Measurements from ENCODE around the gene ALDH1L2.
"Not testable (repeated sequence)": the region's sequence is repeated elsewhere in the genome, so short reads cannot be mapped to it uniquely, and the experiment has no call there.

ALDH1L2 gene

GRCh38 chr12:105030820-105031807 is 53.1 kb downstream of the ALDH1L2 start:
- DNase-seq = no peak

GRCh38 chr12:105026411-105026810 is 57.8 kb downstream of the ALDH1L2 start:
- no peak for DNase-seq

GRCh38 chr12:105025890-105026289 is 58.4 kb downstream of the ALDH1L2 start:
- DNase-seq = no peak

GRCh38 chr12:105024928-105025327 is 59.3 kb downstream of the ALDH1L2 start:
- DNase-seq = no peak

GRCh38 chr12:105020241-105020962 is 63.9 kb downstream of the ALDH1L2 start:
- DNase-seq = no peak

GRCh38 chr12:105018776-105019175 is 65.5 kb downstream of the ALDH1L2 start:
- no peak for DNase-seq

- no peak for DNase-seq
Observed at GRCh38 chr12:105018012-105018411, 66.2 kb downstream of the ALDH1L2 start.

GRCh38 chr12:105015543-105015942 is 68.7 kb downstream of the ALDH1L2 start:
- DNase-seq = no peak

- no peak for DNase-seq
Observed at GRCh38 chr12:105014603-105015002, 69.7 kb downstream of the ALDH1L2 start.

GRCh38 chr12:105013892-105014291 is 70.4 kb downstream of the ALDH1L2 start:
- DNase-seq = no peak

- DNase-seq = no peak
Observed at GRCh38 chr12:105001476-105001875, 82.8 kb downstream of the ALDH1L2 start.

- no peak for DNase-seq
Observed at GRCh38 chr12:104999347-104999685, 84.9 kb downstream of the ALDH1L2 start.

GRCh38 chr12:104998423-104999346 is 85.6 kb downstream of the ALDH1L2 start:
- DNase-seq = no peak

- DNase-seq = no peak
Observed at GRCh38 chr12:104997541-104997940, 86.7 kb downstream of the ALDH1L2 start.

GRCh38 chr12:104994336-104994735 is 89.9 kb downstream of the ALDH1L2 start:
- no peak for DNase-seq

GRCh38 chr12:104991565-104992128 is 92.6 kb downstream of the ALDH1L2 start:
- DNase-seq = no peak

- DNase-seq = no peak
Observed at GRCh38 chr12:104990950-104991349, 93.3 kb downstream of the ALDH1L2 start.

GRCh38 chr12:104986022-104986941 is 98.0 kb downstream of the ALDH1L2 start, which contains the start of gene NOPCHAP1:
NOPCHAP1 (plus strand) TSS chr12:104986316; CDS start chr12:104986353, 37 bp downstream.
- DNase-seq = no peak

GRCh38 chr12:104985206-104985605 is 99.1 kb downstream of the ALDH1L2 start:
- DNase-seq = no peak

GRCh38 chr12:104977688-104978087 is 106.6 kb downstream of the ALDH1L2 start:
- not testable (repeated sequence) for DNase-seq

- no peak for DNase-seq
Observed at GRCh38 chr12:104976703-104977102, 107.6 kb downstream of the ALDH1L2 start.
